HG03066 (cell line): ENCODE results near the gene ARHGAP32.

Experiments used
- ATAC-seq: cut with Tn5 transposase; IDR thresholded peaks from one replicate; pipeline ENCODE4 v1.9.1; 2021; ENCODE audit warnings: low read depth; ENCODE audit not compliant: unreplicated experiment

The ARHGAP32 gene

GRCh38 chr11:128917144-128917724 lies 274.9 kb downstream of the ARHGAP32 start:
- ATAC-seq, result no peak

- ATAC-seq, result no peak
These were observed 275.4 kb downstream of the ARHGAP32 start for GRCh38 chr11:128916681-128917080.

- ATAC-seq, result no peak
These were observed 276.0 kb downstream of the ARHGAP32 start for GRCh38 chr11:128916037-128916572.

- no peak for ATAC-seq
These were observed 277.0 kb downstream of the ARHGAP32 start for GRCh38 chr11:128915149-128915521.
